Cardiac muscle cell (in vitro differentiated cells and primary cell): ENCODE results near the gene PVRIG. TPM values are rescaled to one million over a fixed set of nuclear protein-coding genes. Genes with fewer than 3 reads are reported as not detected.
A peak's percentile ranks its signal among the peaks of the same experiment; 100 is the strongest.
"Not testable (repeated sequence)": the region's sequence is repeated elsewhere in the genome, so short reads cannot be mapped to it uniquely, and the experiment has no call there.

Experiments
- DNase-seq, 2 donors: peaks; one replicate each; pipeline versions ENCODE4 v3.0.0 to v3.0.0-alpha.2; 2010 to 2017; ENCODE audit warnings: low read depth in 1 of 2, low spot score in 1 of 2
- H3K27ac ChIP-seq: fragments of 200-600 bp; sonication (generic); 2 replicates; pipeline ENCODE4 v1.5.1; 2016
- H3K27me3 ChIP-seq: fragments of 200-600 bp; sonication (generic); 2 replicates; pipeline ENCODE4 v1.6.0; 2016; ENCODE audit warnings: control low read depth
- H3K36me3 ChIP-seq: fragments of 200-600 bp; sonication (generic); 2 replicates; pipeline ENCODE4 v1.5.1; 2016; ENCODE audit warnings: control low read depth
- H3K4me1 ChIP-seq: fragments of 200-600 bp; sonication (generic); 2 replicates; pipeline ENCODE4 v1.8.1; 2017; ENCODE audit warnings: low read depth, mild to moderate bottlenecking, mixed run types
- H3K4me3 ChIP-seq: fragments of 200-600 bp; sonication (generic); 2 replicates; pipeline ENCODE4 v1.5.1; 2016; ENCODE audit warnings: mild to moderate bottlenecking
- H3K9me3 ChIP-seq: fragments of 200-600 bp; sonication (generic); 2 replicates; pipeline ENCODE4 v1.5.1; 2017; ENCODE audit warnings: low read depth, mild to moderate bottlenecking, control low read depth
- CTCF ChIP-seq: IDR thresholded peaks from 2 replicates; pipeline ENCODE4 v1.5.1; 2012; ENCODE audit warnings: low read depth, mild to moderate bottlenecking, low read length
- polyA plus RNA-seq: library from polyadenylated mRNA; unstranded; fragments of >200 nt; fragmentation: Nextera tagmentation; extraction: Ambion mirVana; gene quantifications from 2 replicates; pipeline ENCODE4 v1.2.1, GENCODE V29; 2016
- total RNA-seq: library from RNA; depleted of rRNA; stranded (reverse); fragments of >200 nt; gene quantifications from 2 replicates; pipeline ENCODE4 v1.2.3, GENCODE V29; 2016

PVRIG gene
- total and polyA plus RNA-seq, 2 experiments from 2014 or later, result 0.15 to 2.3 TPM

GRCh38 chr7:100247152-100247757 lies 27.5 kb downstream of the PVRIG start:
- H3K27ac ChIP-seq, result peak overlapping the region; percentile 67
- H3K27me3 ChIP-seq, result no peaks in the 10 kb centered on the region
- H3K4me1 ChIP-seq, result peaks cover 5% of the 10 kb centered on the region
- no peak overlapping the region for H3K4me3 ChIP-seq
- TF ChIP-seq CTCF, result no peak
- DNase-seq, result peak; percentile 37 to 49
- no peaks in the 10 kb centered on the region for H3K36me3 ChIP-seq
- H3K9me3 ChIP-seq, result no peaks in the 10 kb centered on the region

- TF ChIP-seq CTCF, result no peak
- Histone ChIP-seq H3K9me3 (no peaks in the 10 kb centered on the region), H3K4me3 (no peak overlapping the region), H3K27me3 (no peaks in the 10 kb centered on the region), H3K36me3 (no peaks in the 10 kb centered on the region), H3K27ac (peak overlapping the region; percentile 67), H3K4me1 (peaks cover 5% of the 10 kb centered on the region)
- DNase-seq, result no peak
These were observed 28.7 kb downstream of the PVRIG start for GRCh38 chr7:100248483-100248882.

GRCh38 chr7:100257017-100257416 lies 37.3 kb downstream of the PVRIG start:
- DNase-seq, result no peak
- no peak for TF ChIP-seq CTCF
- no peaks in the 10 kb centered on the region for H3K27me3 ChIP-seq

GRCh38 chr7:100259984-100260383 lies 40.2 kb downstream of the PVRIG start:
- not testable (repeated sequence) for H3K4me3 ChIP-seq, H3K4me1 ChIP-seq, DNase-seq, H3K27me3 ChIP-seq, H3K9me3 ChIP-seq, H3K36me3 ChIP-seq, H3K27ac ChIP-seq

More at GRCh38 chr7:100257017-100257416, 37.3 kb downstream of the PVRIG start:
- Histone ChIP-seq H3K27ac (no peak overlapping the region), H3K4me3 (no peak overlapping the region), H3K9me3 (no peaks in the 10 kb centered on the region), H3K4me1 (no peaks in the 10 kb centered on the region), H3K36me3 (no peaks in the 10 kb centered on the region)

- H3K27ac ChIP-seq, H3K9me3 ChIP-seq, H3K27me3 ChIP-seq, H3K4me1 ChIP-seq, H3K36me3 ChIP-seq, DNase-seq, H3K4me3 ChIP-seq: not testable (repeated sequence)
These were observed 43.1 kb downstream of the PVRIG start for GRCh38 chr7:100262896-100263295.

GRCh38 chr7:100264223-100264622 lies 44.5 kb downstream of the PVRIG start:
- not testable (repeated sequence) for DNase-seq, H3K27me3 ChIP-seq, H3K4me1 ChIP-seq, H3K36me3 ChIP-seq, H3K27ac ChIP-seq, H3K9me3 ChIP-seq, H3K4me3 ChIP-seq

- not testable (repeated sequence) for H3K27ac ChIP-seq, DNase-seq, H3K36me3 ChIP-seq, H3K4me1 ChIP-seq, H3K27me3 ChIP-seq, H3K9me3 ChIP-seq, H3K4me3 ChIP-seq
These were observed 45.0 kb downstream of the PVRIG start for GRCh38 chr7:100264669-100265165.

GRCh38 chr7:100265851-100266250 lies 46.1 kb downstream of the PVRIG start:
- not testable (repeated sequence) for H3K9me3 ChIP-seq, H3K4me1 ChIP-seq, DNase-seq, H3K36me3 ChIP-seq, H3K27ac ChIP-seq, H3K4me3 ChIP-seq, H3K27me3 ChIP-seq
